ENCODE measurements around the gene MBNL1.

GRCh38 chr3:152291649-152292066 is 22.9 kb downstream of the MBNL1 start:
- no peak for TF ChIP-seq CTCF (IDR thresholded peaks at IDR 0.05; ENCODE audit: low read depth, low read length, missing input control)
- TF ChIP-seq TAF1 (conservative IDR thresholded peaks at IDR 0.05): no peak
- TF ChIP-seq, protein P1, sequence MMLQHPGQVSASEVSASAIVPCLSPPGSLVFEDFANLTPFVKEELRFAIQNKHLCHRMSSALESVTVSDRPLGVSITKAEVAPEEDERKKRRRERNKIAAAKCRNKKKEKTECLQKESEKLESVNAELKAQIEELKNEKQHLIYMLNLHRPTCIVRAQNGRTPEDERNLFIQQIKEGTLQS (IDR thresholded peaks at IDR 0.05): no peak
- TF ChIP-seq, protein P2, sequence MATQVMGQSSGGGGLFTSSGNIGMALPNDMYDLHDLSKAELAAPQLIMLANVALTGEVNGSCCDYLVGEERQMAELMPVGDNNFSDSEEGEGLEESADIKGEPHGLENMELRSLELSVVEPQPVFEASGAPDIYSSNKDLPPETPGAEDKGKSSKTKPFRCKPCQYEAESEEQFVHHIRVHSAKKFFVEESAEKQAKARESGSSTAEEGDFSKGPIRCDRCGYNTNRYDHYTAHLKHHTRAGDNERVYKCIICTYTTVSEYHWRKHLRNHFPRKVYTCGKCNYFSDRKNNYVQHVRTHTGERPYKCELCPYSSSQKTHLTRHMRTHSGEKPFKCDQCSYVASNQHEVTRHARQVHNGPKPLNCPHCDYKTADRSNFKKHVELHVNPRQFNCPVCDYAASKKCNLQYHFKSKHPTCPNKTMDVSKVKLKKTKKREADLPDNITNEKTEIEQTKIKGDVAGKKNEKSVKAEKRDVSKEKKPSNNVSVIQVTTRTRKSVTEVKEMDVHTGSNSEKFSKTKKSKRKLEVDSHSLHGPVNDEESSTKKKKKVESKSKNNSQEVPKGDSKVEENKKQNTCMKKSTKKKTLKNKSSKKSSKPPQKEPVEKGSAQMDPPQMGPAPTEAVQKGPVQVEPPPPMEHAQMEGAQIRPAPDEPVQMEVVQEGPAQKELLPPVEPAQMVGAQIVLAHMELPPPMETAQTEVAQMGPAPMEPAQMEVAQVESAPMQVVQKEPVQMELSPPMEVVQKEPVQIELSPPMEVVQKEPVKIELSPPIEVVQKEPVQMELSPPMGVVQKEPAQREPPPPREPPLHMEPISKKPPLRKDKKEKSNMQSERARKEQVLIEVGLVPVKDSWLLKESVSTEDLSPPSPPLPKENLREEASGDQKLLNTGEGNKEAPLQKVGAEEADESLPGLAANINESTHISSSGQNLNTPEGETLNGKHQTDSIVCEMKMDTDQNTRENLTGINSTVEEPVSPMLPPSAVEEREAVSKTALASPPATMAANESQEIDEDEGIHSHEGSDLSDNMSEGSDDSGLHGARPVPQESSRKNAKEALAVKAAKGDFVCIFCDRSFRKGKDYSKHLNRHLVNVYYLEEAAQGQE (IDR thresholded peaks at IDR 0.05): no peak
- no peak for TF ChIP-seq YY1 (IDR thresholded peaks at IDR 0.05)

Data from liver (tissue), 3 donors.